ENCODE measurements around the gene PRRT4.

Gene PRRT4

DNA sequence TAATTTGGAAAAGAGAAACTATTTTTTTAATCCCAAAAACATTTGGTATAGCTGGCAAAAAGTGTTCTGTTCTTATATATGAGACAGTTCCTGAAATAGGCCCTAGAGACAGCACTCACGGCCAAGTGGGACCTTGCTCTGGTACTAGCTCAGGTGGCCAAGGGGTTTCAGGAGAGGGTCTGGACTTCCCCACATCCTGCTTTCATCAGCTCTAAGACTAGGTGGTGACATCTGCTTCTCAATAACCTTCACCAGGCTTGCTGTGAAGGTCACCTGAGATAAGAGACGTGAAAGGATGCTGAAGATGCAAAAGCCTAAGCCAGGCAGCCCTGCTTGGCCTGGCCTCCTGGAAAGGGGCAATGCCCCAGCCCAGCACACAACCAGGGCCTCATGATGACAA is 58.4 kb downstream of the PRRT4 start:
- no peaks in the 10 kb centered on the region for H3K9me3 ChIP-seq (ENCODE audit: control insufficient read depth, low read depth, low read length)
- H3K9ac ChIP-seq (ENCODE audit: low read length), result no peak overlapping the region
- H3K27me3 ChIP-seq (ENCODE audit: control insufficient read depth, insufficient read depth, low read length), result no peaks in the 10 kb centered on the region
- no peak overlapping the region for H3K4me3 ChIP-seq (ENCODE audit: low read length)
- H3K36me3 ChIP-seq (ENCODE audit: control insufficient read depth, low read depth, low read length), result peaks cover 34% of the 10 kb centered on the region
- no peak overlapping the region for H3K27ac ChIP-seq (ENCODE audit: low read length)
- peaks cover 22% of the 10 kb centered on the region for H3K4me1 ChIP-seq (ENCODE audit: control insufficient read depth, low read depth, low read length)

- no peaks in the 10 kb centered on the region for H3K27me3 ChIP-seq (ENCODE audit: control insufficient read depth, insufficient read depth, low read length)
- H3K36me3 ChIP-seq (ENCODE audit: control insufficient read depth, low read depth, low read length), result peaks cover 25% of the 10 kb centered on the region
- no peaks in the 10 kb centered on the region for H3K9me3 ChIP-seq (ENCODE audit: control insufficient read depth, low read depth, low read length)
- no peak overlapping the region for H3K4me3 ChIP-seq (ENCODE audit: low read length)
- H3K27ac ChIP-seq (ENCODE audit: low read length), result no peak overlapping the region
- H3K4me1 ChIP-seq (ENCODE audit: control insufficient read depth, low read depth, low read length), result peaks cover 22% of the 10 kb centered on the region
- no peak overlapping the region for H3K9ac ChIP-seq (ENCODE audit: low read length)
These were observed 59.4 kb downstream of the PRRT4 start for GRCh38 chr7:128302139-128302538.
